A673 (cell line): Measurements from ENCODE around the gene OGG1.

Experiments
- CTCF ChIP-seq: fragments of 300-800, 200-600 bp; sonication (generic); conservative IDR thresholded peaks from 2 replicates; pipeline ENCODE4 v1.5.1; 2017; ENCODE audit warnings: low read depth, mild to moderate bottlenecking, antibody characterized with exemption, low read length, moderate library complexity, mixed read lengths
- EZH2 ChIP-seq: fragments of 200-600 bp; sonication (generic); IDR thresholded peaks from 2 replicates; pipeline ENCODE4 v1.6.1; 2017; ENCODE audit warnings: borderline replicate concordance, low read depth, mild to moderate bottlenecking, mixed read lengths, antibody characterized with exemption, low read length; ENCODE audit not compliant: poor library complexity, severe bottlenecking

DNA sequence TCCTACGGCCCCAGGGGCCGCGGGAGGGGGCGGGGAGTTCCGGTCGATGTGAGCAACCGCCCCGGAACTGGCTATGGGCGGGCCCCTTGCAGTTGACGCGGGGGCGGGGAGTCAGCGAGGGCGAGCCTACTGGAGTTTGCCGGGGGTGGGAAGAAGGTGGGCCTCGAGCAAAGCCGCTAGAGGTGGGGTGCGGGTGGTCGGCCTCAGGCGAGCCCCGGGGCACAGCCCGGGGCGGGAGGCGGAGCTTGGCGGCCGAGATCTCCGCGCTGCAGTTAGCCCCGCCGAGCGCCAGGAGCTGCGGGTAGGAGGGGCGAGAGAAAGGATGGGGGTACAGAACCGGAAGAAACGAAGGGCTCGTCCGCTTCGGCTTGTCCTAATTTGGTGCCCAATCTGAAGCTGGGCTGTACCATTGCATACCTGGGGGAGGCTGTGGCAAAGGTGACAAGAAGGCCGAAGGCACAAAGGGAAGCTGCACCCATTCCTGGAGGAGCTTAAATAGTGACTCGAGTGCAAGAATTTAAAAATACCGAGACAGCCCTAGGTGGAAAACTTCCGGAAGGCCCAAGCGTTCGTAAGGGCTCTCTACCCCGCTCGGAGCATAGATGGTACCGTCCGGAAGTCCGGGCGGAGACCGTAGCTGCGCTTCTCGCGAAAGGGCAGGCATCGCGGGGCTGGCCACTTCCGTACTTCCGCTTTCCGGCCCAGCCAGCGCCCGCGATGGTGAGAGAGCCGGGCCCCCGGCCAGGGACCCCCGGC lies 42.8 kb downstream of the OGG1 start, which contains the start of the genes ARPC4 and TADA3:
- TF ChIP-seq CTCF (no peak), EZH2 (no peak)
